ENCODE results near the gene CADM3. TPM values are rescaled to one million over a fixed set of nuclear protein-coding genes. Genes with fewer than 3 reads are reported as not detected.
A peak's percentile ranks its signal among the peaks of the same experiment; 100 is the strongest.

Gene CADM3
- total RNA-seq, 1 donor from 2014 or later: 1.7 TPM

DNA sequence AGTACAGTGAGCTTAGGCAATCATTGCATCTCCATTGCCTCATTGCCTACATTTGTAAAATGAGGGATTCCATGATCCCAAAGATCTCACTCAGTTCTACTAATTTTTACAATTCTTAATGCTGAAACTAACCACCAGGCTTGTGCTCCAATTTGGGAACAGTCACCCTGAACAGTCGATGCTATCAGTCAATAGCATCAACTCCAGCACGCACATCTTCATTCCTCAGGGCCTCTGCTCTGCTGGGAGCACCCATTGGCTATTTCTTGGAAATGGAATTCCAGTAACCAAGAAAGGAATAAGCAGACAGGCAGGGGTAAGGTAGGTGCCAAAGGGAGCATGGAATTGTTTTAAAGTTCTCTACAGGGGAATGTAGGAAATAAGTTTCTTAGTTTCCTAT is 19.0 kb downstream of the CADM3 start:
- no peaks in the 10 kb centered on the region for H3K36me3 ChIP-seq
- TF ChIP-seq, protein P1, sequence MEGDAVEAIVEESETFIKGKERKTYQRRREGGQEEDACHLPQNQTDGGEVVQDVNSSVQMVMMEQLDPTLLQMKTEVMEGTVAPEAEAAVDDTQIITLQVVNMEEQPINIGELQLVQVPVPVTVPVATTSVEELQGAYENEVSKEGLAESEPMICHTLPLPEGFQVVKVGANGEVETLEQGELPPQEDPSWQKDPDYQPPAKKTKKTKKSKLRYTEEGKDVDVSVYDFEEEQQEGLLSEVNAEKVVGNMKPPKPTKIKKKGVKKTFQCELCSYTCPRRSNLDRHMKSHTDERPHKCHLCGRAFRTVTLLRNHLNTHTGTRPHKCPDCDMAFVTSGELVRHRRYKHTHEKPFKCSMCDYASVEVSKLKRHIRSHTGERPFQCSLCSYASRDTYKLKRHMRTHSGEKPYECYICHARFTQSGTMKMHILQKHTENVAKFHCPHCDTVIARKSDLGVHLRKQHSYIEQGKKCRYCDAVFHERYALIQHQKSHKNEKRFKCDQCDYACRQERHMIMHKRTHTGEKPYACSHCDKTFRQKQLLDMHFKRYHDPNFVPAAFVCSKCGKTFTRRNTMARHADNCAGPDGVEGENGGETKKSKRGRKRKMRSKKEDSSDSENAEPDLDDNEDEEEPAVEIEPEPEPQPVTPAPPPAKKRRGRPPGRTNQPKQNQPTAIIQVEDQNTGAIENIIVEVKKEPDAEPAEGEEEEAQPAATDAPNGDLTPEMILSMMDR (IDR thresholded peaks at IDR 0.05): no peak
- DNase-seq: no peak
- intact Hi-C loops (cut with DNase I): no loop called here
- peaks cover 10% of the 10 kb centered on the region for H3K4me1 ChIP-seq
- no peak overlapping the region for H3K27ac ChIP-seq
- ATAC-seq: no peak
- peaks cover 4% of the 10 kb centered on the region for H3K27me3 ChIP-seq
- H3K4me3 ChIP-seq: no peak overlapping the region
- no peaks in the 10 kb centered on the region for H3K9me3 ChIP-seq

DNA sequence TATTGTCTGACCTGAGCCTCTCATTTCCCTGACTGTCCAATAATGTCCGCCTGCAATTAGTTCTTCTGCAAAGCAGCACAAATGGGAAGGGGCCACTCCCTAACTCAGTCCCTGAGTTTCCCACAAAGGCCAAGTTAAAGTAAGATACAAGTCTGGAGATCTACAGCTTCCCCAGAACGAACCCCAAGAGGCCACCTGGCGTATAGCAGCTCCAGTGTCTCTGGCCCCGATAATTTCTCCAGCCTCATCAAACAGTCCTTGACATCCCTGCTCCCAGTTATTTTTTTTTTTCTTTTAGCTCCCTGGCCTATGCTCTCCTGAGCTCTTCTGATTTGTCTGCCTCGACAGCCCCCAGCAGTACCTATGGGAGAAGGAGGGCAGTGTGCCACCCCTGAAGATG is 25.1 kb downstream of the CADM3 start:
- no peaks in the 10 kb centered on the region for H3K9me3 ChIP-seq
- TF ChIP-seq, protein P1 (IDR thresholded peaks at IDR 0.05): peak; percentile 19
- no peak overlapping the region for H3K4me3 ChIP-seq
- no peaks in the 10 kb centered on the region for H3K4me1 ChIP-seq
- DNase-seq (no peak), ATAC-seq (no peak)
- H3K36me3 ChIP-seq: no peaks in the 10 kb centered on the region
- intact Hi-C loops (cut with DNase I): no loop called here
- no peaks in the 10 kb centered on the region for H3K27me3 ChIP-seq
- no peak overlapping the region for H3K27ac ChIP-seq

DNA sequence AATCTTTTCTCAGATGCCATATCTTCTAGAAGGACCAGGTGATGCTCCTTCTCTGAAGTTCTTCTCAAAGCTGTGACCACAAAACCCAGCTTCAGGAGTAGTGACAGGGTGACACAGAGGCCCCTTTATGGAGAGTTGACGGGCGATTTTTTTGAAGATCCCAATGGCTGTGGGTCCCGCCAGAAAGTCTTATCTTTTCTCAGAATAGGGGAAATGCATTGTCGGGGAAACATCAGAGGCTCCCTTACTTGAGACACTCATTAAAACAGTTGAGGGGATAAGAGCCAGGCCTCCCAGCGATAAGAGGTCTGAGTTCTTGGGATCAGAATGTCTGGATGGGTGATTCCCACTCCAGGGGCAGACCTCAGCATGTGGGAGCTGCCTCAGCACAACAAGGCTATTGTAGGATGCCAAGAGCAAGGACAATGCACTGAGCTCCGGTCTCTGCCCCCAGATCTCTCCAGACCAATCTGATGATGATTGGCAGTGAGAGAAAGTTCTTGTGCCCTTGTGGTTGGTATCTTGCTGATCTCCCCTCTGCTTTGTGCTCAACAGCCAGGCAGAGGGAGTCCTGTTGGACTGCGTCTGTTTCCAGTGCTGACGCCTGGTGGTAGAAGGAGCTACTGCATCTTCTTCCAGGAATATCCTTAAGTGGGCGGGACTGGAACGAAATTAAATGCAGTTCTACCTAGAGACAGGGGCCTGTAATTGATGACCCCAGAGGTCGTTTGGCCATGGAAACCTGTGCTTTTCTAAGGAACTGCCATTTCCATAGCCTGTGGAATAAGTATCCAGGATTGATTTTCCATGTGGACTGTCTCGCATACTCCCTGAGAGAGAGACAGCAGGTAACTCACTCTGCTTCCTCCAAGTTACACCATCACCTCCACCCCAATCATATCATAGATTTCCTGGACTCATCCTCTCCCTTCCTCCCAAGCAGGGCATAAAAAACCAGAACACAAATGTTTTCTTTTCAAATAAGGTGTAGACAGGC is 26.4 kb downstream of the CADM3 start:
- H3K27me3 ChIP-seq: no peaks in the 10 kb centered on the region
- intact Hi-C loops (cut with DNase I): no loop called here
- peak; percentile 89 for ATAC-seq
- TF ChIP-seq, protein P1 (IDR thresholded peaks at IDR 0.05): peak; percentile 85
- no peak overlapping the region for H3K4me3 ChIP-seq
- H3K36me3 ChIP-seq: no peaks in the 10 kb centered on the region
- no peak overlapping the region for H3K27ac ChIP-seq
- no peaks in the 10 kb centered on the region for H3K4me1 ChIP-seq
- no peaks in the 10 kb centered on the region for H3K9me3 ChIP-seq
- DNase-seq: peak; percentile 63

DNA sequence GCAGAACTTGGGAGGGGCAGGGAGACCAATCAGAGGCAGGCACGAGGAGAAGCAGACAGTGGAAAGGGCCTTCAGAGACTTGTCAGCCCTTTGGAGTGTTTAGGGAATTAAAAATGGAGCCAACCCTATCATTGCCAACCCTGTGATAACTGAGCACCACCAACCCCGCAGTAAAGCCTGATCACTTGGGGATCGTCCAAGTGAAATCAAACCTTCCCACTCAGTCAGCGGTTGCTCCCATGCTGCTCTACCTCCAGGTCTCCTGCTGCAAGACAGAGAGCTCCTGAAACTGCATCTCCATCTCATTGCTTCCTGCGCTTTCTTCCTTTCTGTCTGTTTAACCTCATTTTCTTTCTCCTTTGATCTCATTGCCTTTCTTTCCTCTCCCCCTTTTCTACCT is 28.5 kb downstream of the CADM3 start:
- intact Hi-C loops (cut with DNase I): no loop called here
- Histone ChIP-seq H3K4me1 (no peaks in the 10 kb centered on the region), H3K4me3 (peak overlapping the region; percentile 29), H3K27me3 (no peaks in the 10 kb centered on the region), H3K27ac (no peak overlapping the region), H3K36me3 (no peaks in the 10 kb centered on the region), H3K9me3 (no peaks in the 10 kb centered on the region)
- DNase-seq (no peak), ATAC-seq (no peak)
- TF ChIP-seq, protein P1 (IDR thresholded peaks at IDR 0.05): no peak

DNA sequence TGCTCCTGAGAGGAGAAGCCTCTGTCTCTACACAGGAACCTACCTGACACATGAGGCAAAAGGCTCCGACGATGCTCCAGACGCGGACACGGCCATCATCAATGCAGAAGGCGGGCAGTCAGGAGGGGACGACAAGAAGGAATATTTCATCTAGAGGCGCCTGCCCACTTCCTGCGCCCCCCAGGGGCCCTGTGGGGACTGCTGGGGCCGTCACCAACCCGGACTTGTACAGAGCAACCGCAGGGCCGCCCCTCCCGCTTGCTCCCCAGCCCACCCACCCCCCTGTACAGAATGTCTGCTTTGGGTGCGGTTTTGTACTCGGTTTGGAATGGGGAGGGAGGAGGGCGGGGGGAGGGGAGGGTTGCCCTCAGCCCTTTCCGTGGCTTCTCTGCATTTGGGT is 29.4 kb downstream of the CADM3 start:
- DNase-seq: no peak

More for the DNA sequence above, 29.4 kb downstream of the CADM3 start:
- no peak for ATAC-seq
- H3K27me3 ChIP-seq: no peaks in the 10 kb centered on the region
- H3K36me3 ChIP-seq: no peaks in the 10 kb centered on the region
- no peaks in the 10 kb centered on the region for H3K9me3 ChIP-seq
- H3K27ac ChIP-seq: no peak overlapping the region
- H3K4me3 ChIP-seq: peak overlapping the region; percentile 30
- TF ChIP-seq, protein P1 (IDR thresholded peaks at IDR 0.05): no peak
- intact Hi-C loops (cut with DNase I): no loop called here
- no peaks in the 10 kb centered on the region for H3K4me1 ChIP-seq

Data from upper lobe of right lung (tissue), 1 donor.